Measurements from ENCODE around the gene GREB1. TPM values are rescaled to one million over a fixed set of nuclear protein-coding genes. Genes with fewer than 3 reads are reported as not detected.

The GREB1 gene
- total RNA-seq, 1 experiment from 2014 or later, result 16.5 TPM

- Histone ChIP-seq H2BK15ac (ENCODE audit: low read depth, low read length) (no peak overlapping the region), H3K79me2 (ENCODE audit: insufficient read depth, low read length) (no peaks in the 10 kb centered on the region; the same call in 1 of the 2 replicates), H3K4me1 (ENCODE audit: insufficient read depth, low read length) (peaks cover 18% of the 10 kb centered on the region), H2BK120ac (ENCODE audit: low read depth, low read length, poor library complexity, severe bottlenecking) (no peak overlapping the region), H3K9me3 (ENCODE audit: control insufficient read depth, low read depth, low read length) (no peaks in the 10 kb centered on the region), H2BK20ac (ENCODE audit: low read depth, low read length, poor library complexity, severe bottlenecking) (no peak overlapping the region), H2AK5ac (ENCODE audit: insufficient read length, low read length) (no peak overlapping the region), H4K20me1 (ENCODE audit: control insufficient read depth, insufficient read depth, insufficient read length) (no peaks in the 10 kb centered on the region), H2BK12ac (ENCODE audit: insufficient read length, low read depth, low read length) (no peak overlapping the region), H3K27ac (ENCODE audit: insufficient read length, low read depth, low read length) (no peak overlapping the region), H3K9ac (ENCODE audit: extremely low read depth, insufficient read length, low read length) (no peak overlapping the region), H2BK5ac (ENCODE audit: insufficient read length, low read length) (no peak overlapping the region), H3K18ac (ENCODE audit: insufficient read length, low read depth, low read length) (no peak overlapping the region), H4K8ac (replicated peaks; ENCODE audit: insufficient read length, low read depth, low read length) (no peak overlapping the region), H3T11ph (ENCODE audit: low read length) (no peak overlapping the region), H4K5ac (ENCODE audit: insufficient read length, low read depth, low read length) (no peak overlapping the region), H3K23ac (ENCODE audit: insufficient read length, low read depth, low read length) (no peak overlapping the region), H3K56ac (ENCODE audit: insufficient read length, low read depth, low read length) (no peak overlapping the region), H2AFZ (ENCODE audit: low read length) (no peak overlapping the region), H3K14ac (ENCODE audit: insufficient read depth, low read length) (no peak overlapping the region), H3K23me2 (ENCODE audit: insufficient read length, low read depth, low read length, poor library complexity, severe bottlenecking) (no peaks in the 10 kb centered on the region), H3K4ac (ENCODE audit: low read depth, low read length) (no peak overlapping the region), H3K27me3 (ENCODE audit: insufficient read depth, low read length) (no peaks in the 10 kb centered on the region), H4K91ac (ENCODE audit: insufficient read length, low read depth, low read length) (no peak overlapping the region), H3K79me1 (ENCODE audit: insufficient read depth, low read depth, low read length, poor library complexity, severe bottlenecking) (no peaks in the 10 kb centered on the region), H3K4me2 (ENCODE audit: insufficient read depth, insufficient read length, low read length) (no peak overlapping the region)
- H3K4me3 Mint-ChIP-seq, result peak overlapping the region in 1 of 2 experiments; percentile 11; a peak in 2 of 5 replicates
- peaks cover 44 to 54% of the 10 kb centered on the region in 2 experiments for H3K4me1 Mint-ChIP-seq
- H3K36me3 Mint-ChIP-seq (ENCODE audit: insufficient read depth in 1 of 3, low read depth in 3 of 3), result peaks cover 0 to 4% (median 0%) of the 10 kb centered on the region in 3 experiments; a peak in 3 of 7 replicates
- DNase-seq, result no peak
- no peak overlapping the region; a peak in 1 of 7 replicates for H3K27ac Mint-ChIP-seq
- no peak for TF ChIP-seq CTCF (conservative IDR thresholded peaks at IDR 0.05)
- no CpG with 5 or more reads among the region's 6 CpGs for WGBS (ENCODE audit: extremely low coverage, insufficient read length, low lambda C conversion rate)
- peaks cover 2% of the 10 kb centered on the region; the same call in 1 of the 2 replicates for H3K27me3 Mint-ChIP-seq (ENCODE audit: low read depth)
- H3K9me3 Mint-ChIP-seq, result no peaks in the 10 kb centered on the region
Measured at GRCh38 chr2:11514904-11515303, 18.9 kb upstream of the GREB1 start.
